Activated CD4-positive, CD25-positive, alpha-beta regulatory T cell (primary cell): ENCODE results near the gene STOML1.
"Not testable (repeated sequence)": the region's sequence is repeated elsewhere in the genome, so short reads cannot be mapped to it uniquely, and the experiment has no call there.

ENCODE experiments used
- DNase-seq, 4 experiments: peaks; one replicate each; lab custom pipeline; 2025; lab: John Stamatoyannopoulos, UW

The STOML1 gene

GRCh38 chr15:73987250-73987649, 4.8 kb downstream of the STOML1 start:
- no peak for DNase-seq

- no peak for DNase-seq
Measured at GRCh38 chr15:73986776-73987056, 5.4 kb downstream of the STOML1 start.

- DNase-seq = no peak
Measured at GRCh38 chr15:73986055-73986775, 5.9 kb downstream of the STOML1 start.

GRCh38 chr15:73985101-73985873, 6.8 kb downstream of the STOML1 start:
- no peak for DNase-seq

- DNase-seq = no peak
Measured at GRCh38 chr15:73984208-73984979, 7.7 kb downstream of the STOML1 start.

- no peak for DNase-seq
Measured at GRCh38 chr15:73983773-73984172, 8.3 kb downstream of the STOML1 start.

GRCh38 chr15:73983211-73983727, 8.8 kb downstream of the STOML1 start:
- no peak for DNase-seq

GRCh38 chr15:73982222-73982962, 9.7 kb downstream of the STOML1 start:
- no peak for DNase-seq

- DNase-seq = no peak
Measured at GRCh38 chr15:73981761-73982221, 10.3 kb downstream of the STOML1 start.

GRCh38 chr15:73979636-73980035, 12.5 kb downstream of the STOML1 start:
- no peak for DNase-seq

- no peak for DNase-seq
Measured at GRCh38 chr15:73978896-73979295, 13.2 kb downstream of the STOML1 start.

- DNase-seq = not testable (repeated sequence)
Measured at GRCh38 chr15:73975440-73976125, 16.5 kb downstream of the STOML1 start.

- not testable (repeated sequence) for DNase-seq
Measured at GRCh38 chr15:73973683-73974200, 18.4 kb downstream of the STOML1 start.

GRCh38 chr15:73972984-73973682, 19.0 kb downstream of the STOML1 start:
- DNase-seq = peak; percentile 37 to 64 (median 55)

- no peak for DNase-seq
Measured at GRCh38 chr15:73969151-73969759, 22.8 kb downstream of the STOML1 start.

GRCh38 chr15:73968461-73968860, 23.6 kb downstream of the STOML1 start:
- no peak for DNase-seq

- DNase-seq = no peak
Measured at GRCh38 chr15:73965758-73966113, 26.4 kb downstream of the STOML1 start.

- DNase-seq = no peak
Measured at GRCh38 chr15:73965094-73965757, 26.9 kb downstream of the STOML1 start.

- peak; percentile 69 to 89 (median 76) for DNase-seq
Measured at GRCh38 chr15:73964736-73965093, 27.4 kb downstream of the STOML1 start.
